PFSK-1 (cell line): Measurements from ENCODE around the gene EPS8L2.

Experiments used
- FOXP2 ChIP-seq: optimal IDR thresholded peaks from 2 replicates; pipeline ENCODE3; 2011; ENCODE audit warnings: borderline replicate concordance, control low read depth, inconsistent platforms; ENCODE audit not compliant: insufficient read depth; ENCODE audit errors: extremely low read length, extremely low read depth
- POLR2AphosphoS5 ChIP-seq: IDR thresholded peaks from 2 replicates; pipeline ENCODE4 v1.6.1; 2012; ENCODE audit warnings: low read depth, mild to moderate bottlenecking, control low read depth, low read length, moderate library complexity
- REST ChIP-seq, 2 experiments: IDR thresholded peaks; 2 replicates each; pipeline versions ENCODE4 v1.6.1 to v1.8.0; 2011 to 2012; ENCODE audit warnings: low read depth in 2 of 2, low read length in 2 of 2, control low read depth in 1 of 2, inconsistent platforms in 1 of 2, mild to moderate bottlenecking in 1 of 2, moderate library complexity in 1 of 2; ENCODE audit not compliant: insufficient read depth in 1 of 2
- SIN3A ChIP-seq: IDR thresholded peaks from 2 replicates; pipeline ENCODE4 v1.6.1; 2012; ENCODE audit warnings: mild to moderate bottlenecking, low read length, moderate library complexity, borderline replicate concordance; ENCODE audit not compliant: insufficient read depth
- TAF1 ChIP-seq: IDR thresholded peaks from 2 replicates; pipeline ENCODE4 v1.6.1; 2012; ENCODE audit warnings: low read length, control low read depth, borderline replicate concordance; ENCODE audit not compliant: insufficient read depth

EPS8L2 gene

GRCh38 chr11:766106-766935 is 60.3 kb downstream of the EPS8L2 start:
- no peak for TF ChIP-seq SIN3A
- no peak for TF ChIP-seq FOXP2
- TF ChIP-seq TAF1, result no peak
- TF ChIP-seq POLR2AphosphoS5, result no peak
- no peak for TF ChIP-seq REST (IDR thresholded peaks at IDR 0.05; ENCODE audit: insufficient read depth in 1 of 2, low read depth in 2 of 2, low read length in 2 of 2)

GRCh38 chr11:766936-767210 is 60.8 kb downstream of the EPS8L2 start:
- TF ChIP-seq SIN3A, result no peak
- no peak for TF ChIP-seq REST (IDR thresholded peaks at IDR 0.05; ENCODE audit: insufficient read depth in 1 of 2, low read depth in 2 of 2, low read length in 2 of 2)
- TF ChIP-seq TAF1, result no peak
- no peak for TF ChIP-seq FOXP2
- TF ChIP-seq POLR2AphosphoS5, result no peak

GRCh38 chr11:767238-767637 is 61.2 kb downstream of the EPS8L2 start:
- TF ChIP-seq TAF1 (no peak), REST (IDR thresholded peaks at IDR 0.05; ENCODE audit: insufficient read depth in 1 of 2, low read depth in 2 of 2, low read length in 2 of 2) (no peak)

- TF ChIP-seq POLR2AphosphoS5, result no peak
- TF ChIP-seq REST (IDR thresholded peaks at IDR 0.05; ENCODE audit: insufficient read depth in 1 of 2, low read depth in 2 of 2, low read length in 2 of 2), result no peak
- no peak for TF ChIP-seq FOXP2
- no peak for TF ChIP-seq TAF1
- TF ChIP-seq SIN3A, result no peak
These were observed 64.0 kb downstream of the EPS8L2 start for GRCh38 chr11:769887-770641.
